Vagina (tissue), 2 donors: Measurements from ENCODE around the gene DNTT.

Source experiments
- POLR2A ChIP-seq, 2 donors: fragments of 450-650 bp; IDR thresholded peaks; one replicate each; pipeline ENCODE4 v1.6.1; 2017; ENCODE audit warnings: antibody characterized with exemption in 2 of 2, mild to moderate bottlenecking in 2 of 2, moderate library complexity in 2 of 2
- POLR2AphosphoS5 ChIP-seq, 2 donors: sonication (generic); formaldehyde crosslinking; IDR thresholded peaks; one replicate each; pipeline ENCODE4 v1.9.0; 2017; ENCODE audit warnings: antibody characterized with exemption in 2 of 2, mild to moderate bottlenecking in 2 of 2, low read depth in 1 of 2; ENCODE audit not compliant: insufficient read depth in 1 of 2
- TF ChIP-seq, protein P1 (sequence below), 3 experiments: fragments of 450-650 bp in 2 of 3; fragments of 200-600 bp in 1 of 3; sonication (generic) in 1 of 3; IDR thresholded peaks; one replicate each; pipeline ENCODE4 v1.5.1; 2017 to 2019; ENCODE audit warnings: antibody characterized with exemption in 3 of 3, mild to moderate bottlenecking in 2 of 3, moderate library complexity in 2 of 3

DNA sequence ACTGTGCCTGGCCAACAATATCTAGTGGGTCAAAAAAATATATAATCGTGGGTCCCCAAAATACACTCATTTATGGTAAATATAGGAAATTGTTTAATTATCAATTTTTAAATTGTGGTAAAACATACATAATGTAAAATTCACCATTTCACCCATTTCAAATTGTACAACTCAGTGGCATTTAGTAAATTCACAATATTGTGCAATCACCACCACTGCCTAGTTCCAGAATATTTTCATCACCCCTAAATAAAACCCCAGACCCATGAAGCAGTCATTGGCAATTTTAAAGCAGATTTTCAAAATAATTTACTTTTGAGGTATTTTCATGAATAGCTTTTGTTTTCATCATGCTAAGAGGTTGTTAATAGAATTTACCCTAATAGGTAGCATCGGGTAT lies 43.1 kb upstream of the DNTT start:
- TF ChIP-seq, protein P1, sequence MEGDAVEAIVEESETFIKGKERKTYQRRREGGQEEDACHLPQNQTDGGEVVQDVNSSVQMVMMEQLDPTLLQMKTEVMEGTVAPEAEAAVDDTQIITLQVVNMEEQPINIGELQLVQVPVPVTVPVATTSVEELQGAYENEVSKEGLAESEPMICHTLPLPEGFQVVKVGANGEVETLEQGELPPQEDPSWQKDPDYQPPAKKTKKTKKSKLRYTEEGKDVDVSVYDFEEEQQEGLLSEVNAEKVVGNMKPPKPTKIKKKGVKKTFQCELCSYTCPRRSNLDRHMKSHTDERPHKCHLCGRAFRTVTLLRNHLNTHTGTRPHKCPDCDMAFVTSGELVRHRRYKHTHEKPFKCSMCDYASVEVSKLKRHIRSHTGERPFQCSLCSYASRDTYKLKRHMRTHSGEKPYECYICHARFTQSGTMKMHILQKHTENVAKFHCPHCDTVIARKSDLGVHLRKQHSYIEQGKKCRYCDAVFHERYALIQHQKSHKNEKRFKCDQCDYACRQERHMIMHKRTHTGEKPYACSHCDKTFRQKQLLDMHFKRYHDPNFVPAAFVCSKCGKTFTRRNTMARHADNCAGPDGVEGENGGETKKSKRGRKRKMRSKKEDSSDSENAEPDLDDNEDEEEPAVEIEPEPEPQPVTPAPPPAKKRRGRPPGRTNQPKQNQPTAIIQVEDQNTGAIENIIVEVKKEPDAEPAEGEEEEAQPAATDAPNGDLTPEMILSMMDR (IDR thresholded peaks at IDR 0.05): no peak
- TF ChIP-seq POLR2A (IDR thresholded peaks at IDR 0.05) (no peak), POLR2AphosphoS5 (IDR thresholded peaks at IDR 0.05; ENCODE audit: insufficient read depth in 1 of 2, low read depth in 1 of 2) (no peak)
